Suprapubic skin (tissue), 4 donors: ENCODE measurements around the gene ZNF536. TPM values are rescaled to one million over a fixed set of nuclear protein-coding genes. Genes with fewer than 3 reads are reported as not detected.

Experiments used
- DNase-seq, 2 donors: peaks; one replicate each; pipeline ENCODE4 v3.0.0-alpha.2; 2019; ENCODE audit warnings: low spot score in 2 of 2
- H3K27ac ChIP-seq: fragments of 200-600 bp; sonication (generic); one replicate; pipeline ENCODE4 v1.5.1; 2019
- H3K27me3 ChIP-seq: fragments of 200-600 bp; sonication (generic); one replicate; pipeline ENCODE4 v1.5.1; 2019
- H3K36me3 ChIP-seq: fragments of 200-600 bp; sonication (generic); one replicate; pipeline ENCODE4 v1.5.1; 2019
- H3K4me1 ChIP-seq: fragments of 200-600 bp; sonication (generic); one replicate; pipeline ENCODE4 v1.5.1; 2019
- H3K4me3 ChIP-seq: fragments of 200-600 bp; sonication (generic); one replicate; pipeline ENCODE4 v1.5.1; 2019; ENCODE audit warnings: mild to moderate bottlenecking
- H3K9me3 ChIP-seq: fragments of 200-600 bp; sonication (generic); one replicate; pipeline ENCODE4 v1.5.1; 2019
- CTCF ChIP-seq, 2 donors: fragments of 200-600 bp in 1 of 2; fragments of 450-650 bp in 1 of 2; sonication (generic) in 1 of 2; IDR thresholded peaks; one replicate each; pipeline ENCODE4 v1.5.1; 2016 to 2019; ENCODE audit warnings: antibody characterized with exemption in 2 of 2, mild to moderate bottlenecking in 1 of 2, moderate library complexity in 1 of 2
- EP300 ChIP-seq: sonication (generic); formaldehyde crosslinking; IDR thresholded peaks from one replicate; pipeline ENCODE4 v1.6.1; 2017; ENCODE audit warnings: antibody characterized with exemption
- POLR2A ChIP-seq, 2 donors: fragments of 450-650 bp; IDR thresholded peaks; one replicate each; pipeline ENCODE4 v1.6.1; 2017; ENCODE audit warnings: antibody characterized with exemption in 2 of 2, mild to moderate bottlenecking in 2 of 2, moderate library complexity in 2 of 2
- POLR2AphosphoS5 ChIP-seq, 3 donors: sonication (generic); formaldehyde crosslinking; IDR thresholded peaks; one replicate each; pipeline ENCODE4 v1.6.1; 2017; ENCODE audit warnings: antibody characterized with exemption in 3 of 3
- WGBS: methylation state at CpG from one replicate; pipeline ENCODE4 v1.1.5; 2018; 5-methylcytosine and 5-hydroxymethylcytosine counted together
- total RNA-seq, 4 donors: library from RNA; depleted of rRNA; stranded (reverse); fragments of >200 nt; gene quantifications; one replicate each; pipeline ENCODE4 v1.1.0, GENCODE V29; 2016

ZNF536 gene
- total RNA-seq, 4 donors from 2014 or later, result 0.10 to 1.5 (median 0.51) TPM

GRCh38 chr19:30558793-30559192 is 186.6 kb downstream of the ZNF536 start:
- peaks cover 16% of the 10 kb centered on the region for H3K27me3 ChIP-seq
- H3K4me1 ChIP-seq, result no peaks in the 10 kb centered on the region
- H3K9me3 ChIP-seq, result no peaks in the 10 kb centered on the region
- no peak for TF ChIP-seq POLR2AphosphoS5 (IDR thresholded peaks at IDR 0.05)
- TF ChIP-seq CTCF (IDR thresholded peaks at IDR 0.05), result no peak
- no peak for TF ChIP-seq POLR2A (IDR thresholded peaks at IDR 0.05)
- no peak for TF ChIP-seq EP300
- DNase-seq, result no peak
- no peaks in the 10 kb centered on the region for H3K36me3 ChIP-seq
- WGBS, result 88% methylated on average over 6 of the region's 6 CpGs
- H3K4me3 ChIP-seq, result no peak overlapping the region
- no peak overlapping the region for H3K27ac ChIP-seq

GRCh38 chr19:30559446-30559845 is 187.3 kb downstream of the ZNF536 start:
- H3K27ac ChIP-seq, result no peak overlapping the region
- no peaks in the 10 kb centered on the region for H3K9me3 ChIP-seq
- WGBS, result 84% methylated on average over 8 of the region's 9 CpGs
- no peak for TF ChIP-seq POLR2A (IDR thresholded peaks at IDR 0.05)
- no peak for TF ChIP-seq POLR2AphosphoS5 (IDR thresholded peaks at IDR 0.05)
- no peak for TF ChIP-seq CTCF (IDR thresholded peaks at IDR 0.05)
- TF ChIP-seq EP300, result no peak
- H3K4me3 ChIP-seq, result no peak overlapping the region
- no peaks in the 10 kb centered on the region for H3K36me3 ChIP-seq
- no peaks in the 10 kb centered on the region for H3K4me1 ChIP-seq
- DNase-seq, result peak in 1 of 2 donors; percentile 33
- peaks cover 19% of the 10 kb centered on the region for H3K27me3 ChIP-seq

GRCh38 chr19:30562981-30563380 is 190.8 kb downstream of the ZNF536 start:
- Histone ChIP-seq H3K27me3 (peaks cover 18% of the 10 kb centered on the region), H3K4me1 (no peaks in the 10 kb centered on the region), H3K4me3 (no peak overlapping the region), H3K9me3 (no peaks in the 10 kb centered on the region), H3K27ac (no peak overlapping the region), H3K36me3 (no peaks in the 10 kb centered on the region)
- peak in 1 of 2 donors; percentile 7 for DNase-seq
- WGBS, result 87% methylated on average over 8 of the region's 8 CpGs
- no peak for TF ChIP-seq EP300
- TF ChIP-seq CTCF (IDR thresholded peaks at IDR 0.05), result no peak
- TF ChIP-seq POLR2A (IDR thresholded peaks at IDR 0.05), result no peak
- no peak for TF ChIP-seq POLR2AphosphoS5 (IDR thresholded peaks at IDR 0.05)

GRCh38 chr19:30563691-30564090 is 191.5 kb downstream of the ZNF536 start:
- Histone ChIP-seq H3K27ac (no peak overlapping the region), H3K9me3 (no peaks in the 10 kb centered on the region), H3K4me3 (no peak overlapping the region), H3K27me3 (peaks cover 18% of the 10 kb centered on the region), H3K36me3 (no peaks in the 10 kb centered on the region), H3K4me1 (no peaks in the 10 kb centered on the region)
- DNase-seq, result peak; percentile 9 to 18
- 82% methylated on average over 3 of the region's 3 CpGs for WGBS
- no peak for TF ChIP-seq EP300

GRCh38 chr19:30564551-30565011 is 192.4 kb downstream of the ZNF536 start:
- Histone ChIP-seq H3K27me3 (peaks cover 12% of the 10 kb centered on the region), H3K27ac (no peak overlapping the region), H3K36me3 (no peaks in the 10 kb centered on the region), H3K9me3 (no peaks in the 10 kb centered on the region), H3K4me3 (no peak overlapping the region), H3K4me1 (no peaks in the 10 kb centered on the region)
- peak in 1 of 2 donors; percentile 28 for DNase-seq
- TF ChIP-seq CTCF (IDR thresholded peaks at IDR 0.05), result no peak
- TF ChIP-seq EP300, result no peak
- TF ChIP-seq POLR2A (IDR thresholded peaks at IDR 0.05), result no peak
- TF ChIP-seq POLR2AphosphoS5 (IDR thresholded peaks at IDR 0.05), result no peak
- WGBS, result 53% methylated on average over 11 of the region's 11 CpGs

- WGBS, result 60% methylated on average over 5 of the region's 5 CpGs
- DNase-seq, result peak; percentile 7 to 13
- no peak overlapping the region for H3K27ac ChIP-seq
- no peaks in the 10 kb centered on the region for H3K36me3 ChIP-seq
- H3K27me3 ChIP-seq, result peaks cover 8% of the 10 kb centered on the region
- H3K4me3 ChIP-seq, result no peak overlapping the region
- H3K4me1 ChIP-seq, result no peaks in the 10 kb centered on the region
- H3K9me3 ChIP-seq, result no peaks in the 10 kb centered on the region
- TF ChIP-seq EP300 (no peak), CTCF (IDR thresholded peaks at IDR 0.05) (no peak), POLR2A (IDR thresholded peaks at IDR 0.05) (no peak), POLR2AphosphoS5 (IDR thresholded peaks at IDR 0.05) (no peak)
Measured at GRCh38 chr19:30565636-30566035, 193.5 kb downstream of the ZNF536 start.
